Activated gamma-delta T cell treated with Interleukin-2 at 50 U/mL for 16 hours (primary cell): Measurements from ENCODE around the gene CEND1.

Experiments used
- DNase-seq: peaks from one replicate; pipeline ENCODE4 v3.0.0-alpha.2; 2020

The CEND1 gene

GRCh38 chr11:789943-790342, at the start of gene CEND1:
Gene CEND1, minus strand, starts transcription at chr11:790090. Its CDS starts 1,514 bp downstream, at chr11:788576.
- DNase-seq, result no peak

GRCh38 chr11:839280-839623, 49.4 kb upstream of the CEND1 start:
- no peak for DNase-seq

DNA sequence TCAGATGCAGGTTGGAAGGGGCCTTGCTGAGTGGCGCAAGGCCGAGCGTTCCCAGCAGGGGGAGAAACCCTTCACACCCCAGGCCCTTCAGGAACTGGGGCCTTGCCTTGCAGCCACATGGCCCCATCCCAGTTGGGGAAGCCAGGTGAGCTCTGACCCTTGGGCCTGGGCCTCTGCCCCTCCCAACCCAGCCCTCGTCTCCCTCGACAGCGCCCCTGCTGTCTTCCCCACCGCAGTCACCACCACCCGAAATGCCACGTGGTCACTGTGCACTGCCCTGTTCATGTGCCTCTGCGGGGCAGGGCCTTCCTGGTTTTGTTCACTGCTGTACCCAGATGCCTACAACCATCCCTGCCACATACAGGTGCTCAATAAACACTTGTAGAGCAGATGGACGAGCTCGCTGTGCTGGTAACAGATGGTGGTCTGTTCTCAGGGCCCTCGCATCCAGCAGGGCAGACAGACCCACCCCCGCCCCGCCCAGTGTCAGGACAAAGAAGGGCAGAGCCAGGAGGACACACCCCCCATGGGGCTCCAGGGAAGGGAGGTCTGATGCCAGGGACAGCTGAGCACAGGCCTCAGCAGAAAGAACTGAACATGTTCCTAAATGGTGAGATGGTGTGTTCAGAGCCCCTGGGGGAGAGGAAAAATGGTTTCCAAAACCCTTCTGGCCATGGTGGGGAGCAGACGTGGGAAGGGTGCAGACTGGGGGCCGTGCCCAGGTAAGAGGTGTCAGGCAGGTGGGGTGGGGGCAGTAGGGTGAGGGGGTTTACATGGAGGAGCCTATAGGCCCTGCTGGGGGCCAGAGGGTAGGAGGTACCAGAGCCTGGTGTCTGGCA, 48.8 kb upstream of the CEND1 start:
- no peak for DNase-seq

- DNase-seq, result no peak
Measured at GRCh38 chr11:837990-838307, 48.1 kb upstream of the CEND1 start.

GRCh38 chr11:837189-837989, 47.5 kb upstream of the CEND1 start:
- no peak for DNase-seq

GRCh38 chr11:836700-837099, 46.8 kb upstream of the CEND1 start:
- DNase-seq, result no peak

- DNase-seq, result no peak
Measured at GRCh38 chr11:836274-836673, 46.4 kb upstream of the CEND1 start.

GRCh38 chr11:834371-835316, 44.8 kb upstream of the CEND1 start:
- DNase-seq, result no peak

- no peak for DNase-seq
Measured at GRCh38 chr11:833849-834311, 44.0 kb upstream of the CEND1 start.

- DNase-seq, result peak; percentile 26
Measured at GRCh38 chr11:833114-833791, 43.4 kb upstream of the CEND1 start.

- DNase-seq, result peak; percentile 29
Measured at GRCh38 chr11:832529-833113, 42.7 kb upstream of the CEND1 start, which contains the start of gene CD151. Gene CD151, plus strand, starts transcription at chr11:832952. Its CDS starts 3,118 bp downstream, at chr11:836070.

- DNase-seq, result no peak
Measured at GRCh38 chr11:831961-832528, 42.2 kb upstream of the CEND1 start.

DNA sequence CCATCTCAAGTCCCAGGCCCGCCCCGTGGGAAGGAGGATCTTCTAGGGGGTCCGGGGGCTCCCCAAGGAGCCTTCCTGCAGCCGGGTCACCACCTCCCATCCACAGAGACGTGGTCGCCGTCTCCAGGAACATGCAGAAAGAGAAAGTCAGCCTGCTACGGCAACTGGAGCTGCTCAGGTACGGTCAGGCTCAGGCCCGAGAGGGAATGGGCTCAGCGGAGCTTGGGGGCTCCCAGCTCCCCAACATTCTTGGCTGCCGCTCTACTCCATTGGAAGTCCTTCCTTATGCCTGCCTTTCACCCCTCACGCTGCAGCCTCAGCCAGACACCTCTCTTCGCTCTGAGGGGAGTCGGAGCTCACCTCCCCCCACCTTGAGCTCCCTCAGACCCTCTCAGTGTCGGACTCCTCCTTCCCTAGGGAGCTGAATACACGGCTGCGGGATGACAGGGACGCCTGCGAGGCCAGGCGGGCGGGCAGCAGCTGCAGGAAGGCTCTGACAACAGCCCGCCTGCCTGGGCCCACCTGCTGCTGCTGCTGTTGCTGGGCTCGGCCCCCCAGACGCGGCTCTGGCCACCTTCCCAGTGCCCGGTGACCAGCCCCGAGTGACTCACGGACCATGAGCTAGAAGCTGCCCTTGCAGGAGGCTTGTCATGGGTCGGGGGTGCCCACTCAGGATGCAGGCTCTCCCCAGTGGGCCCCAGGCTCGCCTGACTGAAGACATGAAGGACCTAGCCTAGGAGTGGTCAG, 41.4 kb upstream of the CEND1 start:
- no peak for DNase-seq

- DNase-seq, result peak; percentile 66
Measured at GRCh38 chr11:830295-831117, 40.6 kb upstream of the CEND1 start.

GRCh38 chr11:829847-830294, 40.0 kb upstream of the CEND1 start:
- no peak for DNase-seq

- no peak for DNase-seq
Measured at GRCh38 chr11:829176-829846, 39.4 kb upstream of the CEND1 start.

- DNase-seq, result no peak
Measured at GRCh38 chr11:828506-829175, 38.8 kb upstream of the CEND1 start.

- DNase-seq, result no peak
Measured at GRCh38 chr11:827897-828192, 38.0 kb upstream of the CEND1 start, which contains the start of gene CRACR2B. Gene CRACR2B, plus strand, starts transcription at chr11:827919. Its CDS starts 689 bp downstream, at chr11:828608.
